Skeletal muscle satellite cell (primary cell): ENCODE data around the gene C3orf20.

Experiments
- H3K27me3 ChIP-seq: 2 replicates; pipeline ENCODE4 v1.7.0; 2013; ENCODE audit warnings: low read length; ENCODE audit not compliant: control insufficient read depth, insufficient read depth
- H3K36me3 ChIP-seq: 2 replicates; pipeline ENCODE4 v1.7.0; 2013; ENCODE audit warnings: mild to moderate bottlenecking, control low read depth, low read length; ENCODE audit not compliant: insufficient read depth
- H3K4me1 ChIP-seq: 2 replicates; pipeline ENCODE4 v1.7.0; 2013; ENCODE audit warnings: low read length; ENCODE audit not compliant: control insufficient read depth, insufficient read depth
- H3K4me2 ChIP-seq: 2 replicates; pipeline ENCODE4 v1.7.0; 2013; ENCODE audit warnings: mild to moderate bottlenecking, low read length
- H3K4me3 ChIP-seq: 2 replicates; pipeline ENCODE4 v1.7.0; 2013; ENCODE audit warnings: low read length
- H3K9ac ChIP-seq: 2 replicates; pipeline ENCODE4 v1.7.0; 2013; ENCODE audit warnings: mild to moderate bottlenecking, low read depth, low read length, moderate library complexity
- H3K9me3 ChIP-seq: replicated peaks from 2 replicates; pipeline ENCODE4 v1.7.0; 2013; ENCODE audit warnings: mild to moderate bottlenecking, control low read depth, low read length

C3orf20 gene

GRCh38 chr3:14703128-14703750 is 28.3 kb downstream of the C3orf20 start:
- Histone ChIP-seq H3K4me1 (no peaks in the 10 kb centered on the region), H3K9me3 (no peaks in the 10 kb centered on the region), H3K4me2 (no peak overlapping the region), H3K9ac (no peak overlapping the region), H3K4me3 (no peak overlapping the region), H3K36me3 (no peaks in the 10 kb centered on the region), H3K27me3 (no peaks in the 10 kb centered on the region)

DNA sequence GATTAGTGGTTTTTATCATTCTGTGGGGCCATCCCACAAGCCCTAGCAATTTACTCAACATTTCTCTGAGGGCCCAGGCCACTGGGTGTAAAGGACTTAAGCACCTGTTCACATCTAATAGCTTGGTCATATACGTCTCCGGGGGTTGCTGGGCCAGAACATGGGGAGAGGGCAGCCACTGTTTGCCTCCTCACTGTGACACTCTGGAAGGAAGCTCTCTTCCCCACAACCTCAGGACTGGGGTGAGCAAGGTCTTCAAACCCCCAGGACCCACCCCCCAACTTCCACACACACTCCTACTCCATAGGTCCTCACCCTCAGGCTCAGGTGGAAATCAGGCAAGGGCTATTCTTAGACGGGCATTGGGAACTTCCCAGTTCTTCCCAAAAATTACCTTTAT is 28.9 kb downstream of the C3orf20 start:
- no peaks in the 10 kb centered on the region for H3K27me3 ChIP-seq
- H3K4me3 ChIP-seq, result no peak overlapping the region
- no peaks in the 10 kb centered on the region for H3K36me3 ChIP-seq
- H3K9ac ChIP-seq, result no peak overlapping the region
- no peaks in the 10 kb centered on the region for H3K9me3 ChIP-seq
- H3K4me1 ChIP-seq, result no peaks in the 10 kb centered on the region
- H3K4me2 ChIP-seq, result no peak overlapping the region

DNA sequence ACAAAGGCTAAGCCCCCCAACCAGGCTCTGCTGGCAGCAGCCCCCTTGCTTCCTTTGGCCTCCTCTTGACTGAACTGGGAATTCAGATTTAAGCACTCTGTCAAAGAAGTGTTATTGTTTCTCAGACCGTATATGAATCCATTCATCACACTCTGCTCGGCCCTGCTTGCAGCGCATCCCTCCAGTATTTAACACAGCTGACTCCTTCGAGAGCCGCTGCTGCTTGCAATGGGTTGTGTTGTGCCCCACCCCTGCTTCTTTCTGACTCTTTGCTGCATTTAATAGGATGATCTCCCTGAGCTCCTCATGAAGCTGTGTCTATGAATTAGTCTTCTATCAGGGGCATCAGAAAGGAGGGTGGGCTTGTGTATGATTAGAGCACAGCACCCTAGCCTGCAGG is 31.2 kb downstream of the C3orf20 start:
- Histone ChIP-seq H3K27me3 (no peaks in the 10 kb centered on the region), H3K36me3 (no peaks in the 10 kb centered on the region), H3K4me3 (no peak overlapping the region), H3K4me2 (no peak overlapping the region), H3K9ac (no peak overlapping the region), H3K9me3 (no peaks in the 10 kb centered on the region), H3K4me1 (no peaks in the 10 kb centered on the region)

- no peaks in the 10 kb centered on the region for H3K27me3 ChIP-seq
- no peak overlapping the region for H3K4me3 ChIP-seq
- H3K9me3 ChIP-seq, result no peaks in the 10 kb centered on the region
- no peaks in the 10 kb centered on the region for H3K36me3 ChIP-seq
- H3K4me2 ChIP-seq, result no peak overlapping the region
- no peak overlapping the region for H3K9ac ChIP-seq
- H3K4me1 ChIP-seq, result no peaks in the 10 kb centered on the region
Measured at GRCh38 chr3:14716591-14716990, 41.6 kb downstream of the C3orf20 start.

DNA sequence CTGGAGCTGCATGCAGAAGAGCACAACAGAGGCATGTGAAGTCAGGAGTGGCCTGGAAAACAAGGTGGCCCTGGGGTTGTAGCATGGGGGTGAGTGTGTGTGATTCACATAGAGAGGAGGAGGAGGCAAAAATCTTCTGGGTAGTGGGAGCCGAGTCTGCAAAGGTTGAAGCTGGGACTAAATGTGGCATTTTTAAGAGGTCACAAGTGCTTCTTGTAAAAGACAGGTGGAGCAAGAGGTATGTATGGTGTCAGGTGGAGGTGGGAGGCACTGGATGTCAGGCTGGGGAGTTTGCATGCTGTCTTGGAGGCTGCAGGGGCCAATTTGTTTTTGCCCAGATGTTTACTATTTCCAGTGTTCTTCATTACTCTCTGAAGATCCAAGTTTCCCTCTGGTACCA is 42.4 kb downstream of the C3orf20 start:
- Histone ChIP-seq H3K36me3 (no peaks in the 10 kb centered on the region), H3K9ac (no peak overlapping the region), H3K4me1 (no peaks in the 10 kb centered on the region), H3K4me2 (no peak overlapping the region), H3K4me3 (no peak overlapping the region), H3K27me3 (no peaks in the 10 kb centered on the region), H3K9me3 (no peaks in the 10 kb centered on the region)

GRCh38 chr3:14718539-14718938 is 43.6 kb downstream of the C3orf20 start:
- Histone ChIP-seq H3K9ac (no peak overlapping the region), H3K36me3 (no peaks in the 10 kb centered on the region), H3K4me1 (no peaks in the 10 kb centered on the region), H3K9me3 (no peaks in the 10 kb centered on the region), H3K27me3 (no peaks in the 10 kb centered on the region), H3K4me3 (no peak overlapping the region), H3K4me2 (no peak overlapping the region)

DNA sequence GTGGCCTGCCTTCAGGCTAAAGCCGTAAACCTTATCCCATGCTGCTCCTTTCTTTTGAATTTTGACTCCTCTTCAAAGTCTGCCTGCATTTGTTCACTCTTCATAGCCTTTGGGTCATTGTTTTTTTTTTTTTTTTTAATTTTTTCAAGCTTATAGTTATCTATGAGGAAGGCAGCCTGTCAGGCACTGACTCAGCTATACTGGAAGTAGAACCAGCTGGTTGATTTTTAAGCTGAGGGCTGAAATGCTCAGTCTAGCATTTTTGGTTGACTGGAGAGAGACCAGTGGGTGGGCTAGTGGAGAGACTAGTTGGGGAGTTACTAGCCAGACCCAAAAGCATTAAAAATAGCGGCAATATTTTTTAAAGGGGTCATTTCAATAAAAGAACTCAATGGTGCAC is 44.1 kb downstream of the C3orf20 start:
- H3K4me2 ChIP-seq, result no peak overlapping the region
- H3K27me3 ChIP-seq, result no peaks in the 10 kb centered on the region
- H3K9ac ChIP-seq, result no peak overlapping the region
- H3K9me3 ChIP-seq, result no peaks in the 10 kb centered on the region
- no peak overlapping the region for H3K4me3 ChIP-seq
- H3K36me3 ChIP-seq, result no peaks in the 10 kb centered on the region
- H3K4me1 ChIP-seq, result no peaks in the 10 kb centered on the region

- Histone ChIP-seq H3K27me3 (peaks cover 3% of the 10 kb centered on the region), H3K4me1 (no peaks in the 10 kb centered on the region), H3K9me3 (no peaks in the 10 kb centered on the region), H3K9ac (no peak overlapping the region), H3K36me3 (no peaks in the 10 kb centered on the region), H3K4me2 (no peak overlapping the region), H3K4me3 (no peak overlapping the region)
Measured at GRCh38 chr3:14721126-14721864, 46.4 kb downstream of the C3orf20 start.

DNA sequence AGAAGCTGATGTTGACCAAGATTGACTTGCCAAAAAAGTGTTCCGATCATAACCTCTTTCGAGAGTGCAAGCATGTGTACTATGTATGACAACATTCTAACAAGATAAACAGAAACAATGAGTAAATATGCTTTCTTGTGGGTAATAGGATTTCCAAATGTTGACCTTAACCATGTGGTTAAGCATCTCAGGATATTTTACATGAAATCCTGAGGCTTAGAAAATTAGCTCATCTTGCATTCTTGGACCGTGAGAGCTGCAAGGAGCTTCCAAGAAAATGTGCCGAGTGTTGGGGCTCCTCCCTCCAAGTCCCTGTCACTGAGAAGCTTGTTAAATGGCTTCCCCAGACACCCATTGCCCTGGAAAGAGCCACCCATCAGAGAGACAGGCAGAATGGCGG is 50.1 kb downstream of the C3orf20 start:
- Histone ChIP-seq H3K4me1 (no peaks in the 10 kb centered on the region), H3K9me3 (no peaks in the 10 kb centered on the region), H3K4me2 (no peak overlapping the region), H3K4me3 (no peak overlapping the region), H3K9ac (no peak overlapping the region), H3K27me3 (peaks cover 7% of the 10 kb centered on the region), H3K36me3 (no peaks in the 10 kb centered on the region)

- H3K27me3 ChIP-seq, result peaks cover 7% of the 10 kb centered on the region
- H3K36me3 ChIP-seq, result no peaks in the 10 kb centered on the region
- no peak overlapping the region for H3K4me3 ChIP-seq
- H3K9me3 ChIP-seq, result no peaks in the 10 kb centered on the region
- no peaks in the 10 kb centered on the region for H3K4me1 ChIP-seq
- no peak overlapping the region for H3K4me2 ChIP-seq
- no peak overlapping the region for H3K9ac ChIP-seq
Measured at GRCh38 chr3:14725564-14726440, 50.9 kb downstream of the C3orf20 start.

GRCh38 chr3:14726441-14726780 is 51.5 kb downstream of the C3orf20 start:
- Histone ChIP-seq H3K27me3 (peaks cover 7% of the 10 kb centered on the region), H3K9ac (no peak overlapping the region), H3K4me1 (no peaks in the 10 kb centered on the region), H3K36me3 (no peaks in the 10 kb centered on the region), H3K4me2 (no peak overlapping the region), H3K4me3 (no peak overlapping the region), H3K9me3 (no peaks in the 10 kb centered on the region)
